GM12873 (cell line): Measurements from ENCODE around the gene MICAL3.

ENCODE experiments used
- CTCF ChIP-seq: IDR thresholded peaks from 2 replicates; pipeline ENCODE4 v1.5.1; 2012; ENCODE audit warnings: low read depth, mild to moderate bottlenecking, moderate library complexity, low read length, control low read depth; ENCODE audit not compliant: insufficient read depth; ENCODE audit errors: missing control alignments

The MICAL3 gene

GRCh38 chr22:17876306-17876831 is 148.0 kb downstream of the MICAL3 start:
- no peak for TF ChIP-seq CTCF

- TF ChIP-seq CTCF: no peak
Measured at GRCh38 chr22:17875631-17876030, 148.7 kb downstream of the MICAL3 start.

GRCh38 chr22:17875156-17875555 is 149.2 kb downstream of the MICAL3 start:
- no peak for TF ChIP-seq CTCF

GRCh38 chr22:17874231-17874905 is 150.0 kb downstream of the MICAL3 start:
- no peak for TF ChIP-seq CTCF

GRCh38 chr22:17873804-17874203 is 150.6 kb downstream of the MICAL3 start:
- no peak for TF ChIP-seq CTCF

- TF ChIP-seq CTCF: no peak
Measured at GRCh38 chr22:17873116-17873515, 151.2 kb downstream of the MICAL3 start.

- no peak for TF ChIP-seq CTCF
Measured at GRCh38 chr22:17872471-17872870, 151.9 kb downstream of the MICAL3 start.
